GM19372 (cell line): ENCODE results near the gene TRPM1.
A peak's percentile ranks its signal among the peaks of the same experiment; 100 is the strongest.

Experiments used
- ATAC-seq: cut with Tn5 transposase; IDR thresholded peaks from one replicate; pipeline ENCODE4 v1.9.1; 2021; ENCODE audit warnings: mild to moderate bottlenecking, low read depth, moderate library complexity; ENCODE audit not compliant: unreplicated experiment

Gene TRPM1

DNA sequence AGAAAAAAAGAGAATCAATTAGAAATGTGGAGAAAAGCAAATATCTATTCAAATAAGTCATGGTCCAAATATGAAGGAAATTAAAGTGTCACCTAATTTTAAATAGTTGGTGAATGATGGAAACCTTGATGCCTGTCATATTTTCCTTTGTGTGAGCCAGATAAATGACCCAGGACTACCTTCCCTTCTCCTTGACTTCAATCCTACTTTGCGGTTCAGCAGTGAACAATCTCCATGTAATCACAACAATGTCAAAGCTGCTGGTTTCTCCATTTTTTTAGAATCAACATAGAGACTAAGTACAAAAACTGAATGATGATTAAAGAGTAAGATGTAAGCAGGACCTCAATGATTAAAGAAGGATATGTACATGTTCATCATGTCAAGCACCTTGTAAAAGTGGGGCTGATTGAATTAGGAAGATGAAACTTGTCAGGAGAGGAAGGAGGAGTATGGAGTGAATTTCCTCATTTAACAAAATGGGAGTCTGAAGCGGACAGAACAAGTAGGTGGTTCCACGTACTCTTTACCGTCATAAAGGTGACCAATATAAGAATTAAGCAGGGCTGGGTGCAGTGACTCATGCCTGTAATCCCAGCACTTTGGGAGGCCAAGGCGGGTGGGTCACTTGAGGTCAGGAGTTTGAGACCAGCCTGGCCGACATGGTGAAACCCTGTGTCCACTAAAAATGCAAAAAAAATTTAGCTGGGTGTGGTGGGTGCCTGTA, 43.1 kb downstream of the TRPM1 start:
- ATAC-seq, result no peak

DNA sequence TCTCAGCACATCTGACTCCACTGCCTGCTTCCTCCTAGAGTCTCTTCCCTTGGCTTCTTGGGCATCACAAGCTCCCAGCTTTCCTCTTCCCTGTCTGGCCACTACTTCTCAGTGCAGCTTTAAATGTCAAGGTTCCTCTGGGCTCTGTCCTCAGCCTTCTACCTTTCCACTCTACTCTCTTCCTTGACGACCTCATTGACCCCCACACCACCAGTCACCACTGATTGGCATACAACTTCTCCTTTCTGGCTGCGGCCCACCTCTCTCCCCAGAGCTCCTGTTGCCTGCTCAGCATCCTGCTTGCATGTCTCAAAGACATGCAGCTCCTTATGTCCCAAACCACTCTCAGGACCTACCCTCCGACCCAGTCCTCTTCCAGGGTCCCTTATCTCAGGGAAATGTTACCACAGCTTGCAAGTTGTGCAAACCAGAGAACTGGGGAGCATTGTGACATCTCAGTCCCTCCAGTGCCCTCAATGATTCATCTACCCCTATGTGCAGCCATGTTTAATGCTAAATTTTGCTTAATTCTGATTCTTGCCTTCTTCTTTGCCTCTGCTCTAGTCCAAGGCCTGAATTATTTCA, 49.9 kb downstream of the TRPM1 start:
- ATAC-seq, result no peak

DNA sequence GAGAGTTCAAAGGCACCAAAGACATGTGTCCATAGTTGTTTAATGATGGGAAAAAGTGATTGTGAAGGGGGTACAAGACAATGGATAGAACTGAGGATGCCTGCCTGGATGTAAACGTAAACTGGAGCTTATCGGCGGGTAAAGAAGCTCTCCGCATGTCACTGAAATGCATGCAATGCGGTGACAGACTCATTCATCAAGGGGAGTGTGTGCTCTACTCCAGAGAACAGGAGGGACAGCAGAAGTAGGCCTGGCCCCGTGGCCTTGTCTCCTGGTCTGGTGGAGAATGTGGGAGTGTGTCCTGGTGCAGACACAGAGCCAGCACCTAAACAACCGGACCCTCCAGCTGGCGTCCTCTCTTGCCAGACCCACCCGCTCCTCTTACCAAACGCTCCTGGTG, 50.6 kb downstream of the TRPM1 start:
- no peak for ATAC-seq

DNA sequence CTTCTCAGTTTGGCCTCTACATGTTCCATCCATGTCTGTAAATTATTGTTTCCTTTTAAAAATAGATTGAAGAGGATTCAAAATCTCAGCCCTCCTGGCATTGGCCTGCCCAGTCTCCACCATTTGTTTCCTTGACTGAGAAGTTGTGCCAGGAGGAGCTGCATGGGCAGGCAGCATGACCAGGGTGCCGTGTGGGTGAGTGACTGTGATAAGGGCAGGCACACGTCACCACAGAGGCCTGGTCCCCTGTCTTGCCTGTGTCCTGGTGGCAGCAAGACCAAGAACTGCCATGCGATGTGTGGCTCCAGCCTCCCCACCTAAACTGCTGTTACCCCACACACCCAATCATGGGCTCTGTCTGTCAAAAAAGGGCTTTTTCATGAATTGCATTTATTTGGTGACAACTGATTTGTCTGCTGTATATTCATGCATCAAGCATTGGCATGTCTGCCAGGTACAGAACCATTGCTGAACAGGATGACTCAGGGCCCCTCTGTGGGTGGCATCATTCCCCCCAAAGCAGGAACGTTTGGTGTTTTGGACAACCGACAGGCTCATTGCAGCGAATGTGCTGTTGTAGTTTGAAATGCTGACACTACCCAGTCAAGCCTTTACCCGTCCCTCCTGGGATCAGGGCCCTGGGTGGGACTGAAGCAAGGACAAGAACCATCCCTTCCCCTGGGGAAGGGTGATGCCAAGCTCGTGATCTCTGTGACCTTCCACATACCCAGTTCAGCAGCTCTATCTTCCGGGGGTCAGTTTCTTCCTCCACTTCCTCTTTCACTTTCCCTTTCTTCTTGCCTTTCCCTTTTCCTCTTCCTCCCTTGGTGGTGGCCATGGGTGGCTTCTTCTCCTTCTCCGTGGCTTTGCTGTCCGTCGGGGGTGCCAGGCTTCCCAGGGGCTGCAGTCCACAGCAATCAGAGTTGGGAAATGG, 51.6 kb downstream of the TRPM1 start:
- no peak for ATAC-seq

DNA sequence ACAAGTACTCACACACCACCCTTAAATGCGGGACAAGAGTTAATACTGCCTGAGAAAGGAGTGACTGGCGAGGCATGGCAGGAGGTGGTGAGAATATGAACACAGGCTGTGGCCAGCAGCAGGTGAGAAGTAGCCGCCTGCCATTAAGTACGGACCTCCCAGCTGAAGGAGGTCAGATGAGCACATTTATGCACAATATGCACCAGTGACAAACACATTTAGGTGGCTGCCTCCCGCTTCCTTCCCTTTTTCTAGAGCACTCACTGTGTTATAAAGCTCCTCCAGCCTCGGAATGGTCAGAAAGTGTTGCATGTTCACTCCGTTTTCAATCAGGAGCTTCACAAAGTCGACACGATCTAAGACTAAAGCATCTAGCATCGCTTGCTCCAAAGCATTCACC, 52.4 kb downstream of the TRPM1 start:
- ATAC-seq, result no peak

DNA sequence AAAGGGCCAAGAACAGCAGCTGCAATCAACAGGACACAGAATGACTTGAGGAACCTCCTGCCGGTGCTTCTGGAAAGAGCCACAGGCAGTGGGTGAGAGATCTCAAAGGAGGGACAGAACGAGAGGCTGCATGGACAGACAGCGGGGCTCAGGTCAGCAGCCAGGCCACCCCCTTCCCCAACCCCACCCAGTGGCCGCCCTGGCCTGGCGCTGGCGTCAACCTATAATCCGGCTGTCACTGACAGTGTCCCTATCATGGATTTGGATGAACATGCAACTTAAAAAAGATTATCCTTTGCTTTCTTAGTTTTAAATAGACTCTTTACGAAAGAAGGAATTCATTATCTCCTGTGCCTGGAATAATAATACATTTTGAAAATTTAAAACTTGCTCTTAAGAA, 54.1 kb downstream of the TRPM1 start:
- ATAC-seq, result no peak

DNA sequence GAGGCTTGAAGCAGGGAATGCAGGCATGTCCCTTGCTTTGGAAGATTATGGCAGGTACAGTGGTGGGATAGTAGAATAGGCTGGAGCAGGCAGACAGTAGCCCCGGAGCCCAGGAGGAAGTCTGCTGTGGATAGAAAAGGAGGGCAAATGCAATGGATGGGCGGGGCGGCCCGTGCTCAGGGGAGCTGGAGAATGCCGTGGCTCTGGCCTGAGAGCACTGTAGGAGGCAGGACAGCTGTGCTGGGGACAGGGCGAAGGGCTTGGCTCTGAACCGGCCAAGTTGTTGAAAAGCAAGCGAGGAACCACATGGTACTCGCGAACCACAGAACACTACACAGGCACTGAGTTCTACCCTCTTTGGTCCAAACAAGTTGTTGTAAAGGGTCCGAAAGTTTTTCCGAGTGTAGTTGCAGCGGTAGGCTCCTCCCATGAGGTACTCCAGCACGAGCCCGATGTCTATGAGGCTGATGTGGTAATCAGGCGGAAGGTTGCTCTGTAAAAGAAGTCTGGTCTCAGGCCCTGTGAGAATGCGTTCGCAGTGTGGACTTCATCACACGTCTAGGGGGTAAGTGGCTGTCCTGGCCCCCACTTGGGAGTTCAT, 54.7 kb downstream of the TRPM1 start:
- ATAC-seq, result no peak

DNA sequence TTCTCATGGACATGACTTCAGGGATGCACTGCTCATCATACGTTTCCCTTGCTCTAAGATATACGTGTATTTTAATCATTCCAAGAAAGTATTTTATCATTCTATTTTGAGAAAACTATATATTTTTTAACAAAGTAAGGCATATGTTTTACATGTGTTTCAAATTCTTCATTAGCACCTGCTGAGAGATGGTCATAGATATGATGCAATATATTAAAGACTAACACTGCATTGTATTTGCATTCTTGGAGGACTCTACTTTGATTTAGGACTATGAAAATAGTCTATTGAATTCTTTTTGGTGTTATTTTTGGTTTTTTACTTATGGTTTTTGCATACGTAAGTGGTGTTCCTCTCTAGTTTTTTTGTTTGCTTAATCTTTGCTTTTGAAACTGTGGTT, 55.9 kb downstream of the TRPM1 start:
- no peak for ATAC-seq

DNA sequence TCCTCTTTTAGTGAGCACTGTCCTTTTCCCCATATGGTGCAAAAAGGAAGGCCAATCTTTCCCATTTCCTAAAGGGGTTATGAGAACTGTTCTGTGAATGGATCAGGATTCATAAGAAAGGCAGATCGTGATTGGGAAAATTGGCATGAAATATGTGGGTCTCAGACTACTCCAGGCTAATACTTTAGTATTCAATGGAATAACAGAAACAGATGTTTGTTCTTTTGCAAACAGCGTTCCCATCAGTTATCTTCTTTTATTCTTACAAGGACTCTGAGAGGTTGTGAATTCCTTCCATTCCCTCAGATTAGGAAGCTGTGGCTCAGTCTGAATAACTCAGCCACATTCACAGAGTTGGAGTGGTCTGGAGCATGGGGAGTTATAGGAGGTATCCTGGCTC, 58.8 kb downstream of the TRPM1 start:
- no peak for ATAC-seq

DNA sequence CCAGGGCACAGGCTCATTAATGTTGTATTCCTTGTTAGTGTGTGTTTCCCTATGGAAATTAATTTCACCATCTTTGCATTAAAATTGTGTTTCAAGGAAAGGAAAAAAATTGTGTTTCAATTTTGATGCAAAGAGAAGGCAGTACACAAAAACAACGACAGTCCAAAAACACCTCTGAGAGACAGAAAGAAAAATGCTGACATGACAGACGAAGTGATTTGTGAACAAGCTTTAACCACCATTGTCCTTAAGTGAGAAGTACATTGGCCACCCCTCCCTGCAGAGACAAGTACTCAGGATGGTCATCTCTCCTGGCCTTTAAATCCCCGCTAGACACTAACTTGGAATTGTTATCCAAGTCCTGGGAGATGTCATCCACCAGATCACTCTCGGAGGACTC, 59.9 kb downstream of the TRPM1 start:
- ATAC-seq, result no peak

DNA sequence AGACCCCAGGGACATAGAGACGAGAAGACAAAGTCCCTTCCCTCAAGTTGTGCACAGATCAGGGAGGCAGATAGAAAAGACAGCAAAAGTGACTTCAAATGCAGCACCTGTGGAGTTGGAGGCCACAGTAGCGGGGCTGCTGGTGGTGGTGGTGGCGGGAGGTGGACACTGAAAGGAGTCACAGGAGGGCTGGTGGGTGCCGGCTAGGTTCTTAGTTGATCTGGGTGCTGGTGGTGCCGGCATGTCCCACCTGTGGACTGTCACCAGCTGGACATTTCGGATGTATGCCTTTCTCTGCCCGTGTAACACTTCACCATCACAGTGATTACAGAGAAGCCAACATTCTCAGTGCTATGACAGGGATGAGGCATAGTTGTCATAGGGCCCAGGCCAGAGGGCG, 60.9 kb downstream of the TRPM1 start:
- ATAC-seq, result no peak

DNA sequence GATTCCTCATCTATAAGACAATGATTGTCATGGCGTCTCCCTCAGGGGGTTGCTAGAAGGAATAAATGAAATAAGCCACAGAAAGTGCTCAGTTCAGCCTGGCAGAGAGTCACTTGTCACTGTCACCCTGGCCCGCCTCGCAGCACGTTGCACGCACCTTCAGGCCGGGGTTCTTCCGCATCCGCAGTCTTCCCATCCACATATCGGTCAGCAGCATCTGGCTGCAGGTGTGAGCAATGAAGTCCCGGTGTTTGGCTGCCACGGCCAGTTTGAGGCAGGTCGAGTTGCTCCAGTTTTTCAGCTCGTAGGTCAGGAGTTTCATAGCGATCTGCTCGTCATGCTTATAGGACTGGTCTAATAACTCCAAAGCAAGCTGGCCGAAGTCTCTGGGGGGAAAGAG, 61.6 kb downstream of the TRPM1 start:
- ATAC-seq, result no peak

DNA sequence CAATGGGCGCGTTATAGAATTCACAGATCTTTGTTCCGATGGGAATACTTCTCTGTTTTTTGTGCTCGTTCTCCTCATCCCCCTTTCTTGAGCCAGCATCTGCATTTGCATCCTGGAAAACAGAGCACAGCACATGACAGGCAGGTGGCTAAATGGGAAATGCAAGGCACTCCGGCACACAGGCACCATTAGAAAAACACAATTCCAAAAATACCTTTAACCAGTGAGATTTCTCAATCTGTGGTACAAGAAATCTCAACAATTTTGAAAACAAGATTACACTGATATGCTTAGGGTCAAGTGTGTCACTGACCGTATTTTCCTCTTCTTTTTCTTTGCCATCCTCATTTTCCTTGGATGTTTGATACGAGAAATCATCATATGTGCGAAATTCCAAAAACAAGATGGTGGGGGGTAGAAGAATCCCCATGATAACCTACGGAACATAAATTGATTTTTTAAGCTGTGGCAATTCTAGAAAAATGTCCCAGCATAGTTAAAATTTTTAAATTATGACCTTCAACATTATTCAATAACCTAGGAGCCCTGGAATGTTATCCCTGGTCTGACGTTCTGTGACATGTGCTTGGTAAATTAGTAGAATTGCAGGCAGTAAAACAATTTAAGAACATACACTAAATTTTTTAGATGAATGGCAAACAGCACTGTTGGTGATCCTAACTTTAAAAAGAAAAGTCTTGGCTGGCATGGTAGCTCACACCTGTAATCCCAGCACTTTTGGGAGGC, 63.6 kb downstream of the TRPM1 start:
- ATAC-seq, result no peak

DNA sequence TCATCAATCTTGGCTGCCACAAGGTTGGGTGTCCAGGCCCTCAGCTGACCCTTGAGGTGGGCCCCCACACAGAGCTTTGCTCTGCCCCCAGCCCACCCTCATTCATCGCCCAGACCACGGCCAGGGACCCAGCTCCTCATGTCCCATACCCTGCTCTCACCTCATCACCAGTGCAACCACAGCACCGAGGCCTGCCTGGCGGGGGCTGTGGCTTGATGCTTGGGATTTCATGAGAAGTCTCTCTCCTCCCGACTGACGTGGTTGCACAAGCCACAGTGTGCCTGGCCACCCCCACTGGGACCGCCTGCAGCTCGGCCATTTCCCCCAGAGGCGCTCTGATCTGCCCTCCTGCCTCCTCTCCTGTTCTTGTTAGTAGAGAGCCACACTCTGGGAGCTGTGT, 64.7 kb downstream of the TRPM1 start:
- ATAC-seq, result no peak

DNA sequence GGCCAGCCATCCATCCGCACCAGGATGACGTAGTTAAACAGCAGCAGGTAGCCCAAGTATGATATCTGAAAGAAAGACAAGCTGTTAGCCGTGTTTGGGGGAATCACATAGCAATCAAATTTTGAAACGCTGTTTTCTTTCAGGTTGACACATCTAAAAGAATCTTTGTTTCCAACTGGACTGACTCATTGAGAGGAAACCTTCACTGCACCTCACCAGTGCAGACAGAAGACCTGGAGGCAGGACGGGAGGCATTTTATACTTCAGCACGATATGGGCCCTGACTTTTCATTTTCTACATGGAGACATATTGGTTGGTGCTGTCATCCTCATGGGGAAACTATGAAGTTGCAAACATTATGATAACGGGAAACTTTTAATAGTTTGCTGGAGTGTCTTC, 65.9 kb downstream of the TRPM1 start:
- no peak for ATAC-seq

DNA sequence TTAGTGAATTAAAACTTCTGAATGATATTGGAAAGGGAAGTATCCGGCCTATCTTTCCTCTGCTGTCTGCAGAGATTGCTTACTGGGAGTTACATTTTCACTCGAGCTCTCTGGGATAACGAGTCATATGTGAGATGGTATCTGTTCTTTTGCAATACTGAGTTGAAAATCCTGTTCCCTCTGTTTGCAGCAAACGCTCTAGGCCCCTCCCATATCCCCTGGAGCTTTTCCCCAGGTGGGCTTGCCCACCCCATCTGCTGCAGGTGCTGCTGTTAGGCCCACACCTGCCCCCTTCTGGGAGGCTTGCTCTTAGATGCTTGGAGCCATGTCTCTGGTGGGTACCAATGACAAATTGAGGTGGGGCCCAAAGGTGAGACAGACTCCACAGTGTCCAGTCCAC, 67.4 kb downstream of the TRPM1 start:
- no peak for ATAC-seq

DNA sequence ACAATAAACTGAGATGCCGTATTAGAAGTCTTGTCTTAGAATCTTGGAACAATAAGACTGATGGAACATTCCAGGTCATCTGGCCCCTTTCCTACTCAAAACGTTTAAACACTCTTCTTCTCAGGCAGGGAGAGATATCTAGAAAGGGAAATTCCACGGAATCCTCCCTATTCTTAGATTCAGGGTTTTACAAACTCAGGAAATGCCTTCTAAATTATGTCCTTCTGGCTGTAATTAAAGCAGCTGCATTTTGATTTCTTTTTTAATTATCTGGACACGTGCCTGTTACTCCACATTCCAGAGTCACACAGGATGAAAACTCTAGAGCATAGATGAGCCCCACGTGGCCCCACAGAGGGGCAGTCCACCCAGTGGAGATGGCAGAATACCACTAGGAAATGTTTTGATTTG, 68.6 kb downstream of the TRPM1 start:
- ATAC-seq, result no peak

DNA sequence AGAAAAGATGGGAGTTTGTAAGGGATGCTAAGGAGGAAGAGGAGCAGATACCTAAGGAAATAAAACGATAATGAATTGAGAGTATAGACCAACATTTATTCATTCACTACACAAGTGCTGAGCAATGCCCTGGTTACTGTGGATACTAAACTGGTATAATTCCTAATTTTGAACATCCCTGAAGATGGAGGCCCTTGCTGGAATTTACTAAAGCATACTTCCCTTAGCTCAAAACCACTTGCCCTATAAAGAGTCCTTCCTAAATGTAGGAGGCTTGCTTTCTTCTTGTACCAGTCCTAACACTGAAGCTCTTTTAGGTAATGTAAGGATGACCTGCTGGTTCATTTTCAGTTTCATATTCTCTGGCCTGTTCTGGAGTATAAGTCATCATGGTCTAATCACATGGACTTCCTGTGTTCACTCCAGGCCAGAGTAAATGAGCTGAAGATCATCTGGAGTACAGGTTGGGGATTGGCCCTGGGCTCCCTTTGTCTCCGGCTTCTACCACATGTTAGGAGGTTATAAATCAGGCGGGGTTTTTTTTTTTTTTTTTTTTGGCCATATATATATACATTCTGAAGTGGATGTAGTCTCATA, 70.0 kb downstream of the TRPM1 start:
- ATAC-seq, result peak; percentile 78

DNA sequence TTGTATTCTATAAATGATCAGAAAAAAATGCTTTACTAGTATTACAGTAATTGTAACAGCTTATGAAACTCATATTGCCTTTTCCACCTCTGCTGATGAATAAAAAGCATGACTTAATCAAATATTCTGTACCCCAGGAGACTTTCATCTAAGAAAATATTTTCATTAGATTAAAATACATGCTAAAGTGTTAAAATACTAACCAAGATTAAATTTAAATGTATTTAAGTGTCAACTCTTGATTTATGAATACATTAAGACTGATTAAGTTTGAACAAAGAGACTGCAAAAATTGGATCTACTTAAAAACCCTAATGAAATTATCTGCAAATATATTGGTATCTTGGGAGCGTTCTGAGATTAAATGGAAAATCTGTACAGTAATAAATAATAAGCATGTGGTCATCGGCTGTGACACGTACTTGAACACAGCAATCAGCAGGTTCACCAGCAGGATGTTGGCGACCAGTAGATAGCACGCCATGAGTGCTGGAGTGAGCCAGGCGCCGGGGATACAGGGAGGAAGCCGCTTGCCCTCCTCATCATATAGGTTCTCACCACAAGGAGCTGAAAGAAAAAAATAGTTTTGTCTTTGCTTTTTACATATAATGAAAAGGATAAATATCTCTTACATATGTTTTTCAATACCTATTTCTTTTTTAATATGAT, 73.5 kb downstream of the TRPM1 start:
- ATAC-seq, result no peak

DNA sequence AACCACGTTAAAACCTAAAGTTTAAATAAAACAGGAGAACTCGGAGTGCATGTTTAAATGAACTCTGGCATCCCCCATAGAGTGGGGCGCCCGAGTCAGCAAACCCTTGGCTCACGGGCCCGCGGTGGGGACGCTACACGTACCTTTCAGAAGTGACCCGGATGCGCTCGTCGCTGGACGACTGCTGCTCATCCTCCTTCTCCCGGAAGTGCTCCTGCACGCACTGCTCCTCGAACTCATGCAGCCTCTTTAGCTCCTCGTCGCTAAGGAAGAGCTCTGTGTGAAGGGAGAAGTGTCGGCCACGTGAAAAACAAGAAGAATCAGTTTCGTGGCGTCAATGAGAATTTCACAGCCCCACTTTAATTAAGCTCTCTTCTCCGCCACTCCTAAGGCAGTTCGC, 75.5 kb downstream of the TRPM1 start:
- no peak for ATAC-seq
